Spleen (tissue), 7 donors: ENCODE measurements around the gene GXYLT2.

ENCODE experiments used
- POLR2A ChIP-seq, 3 donors: fragments of 450-650 bp; IDR thresholded peaks; one replicate each; pipeline ENCODE4 v1.5.1; 2017; ENCODE audit warnings: antibody characterized with exemption in 3 of 3, mild to moderate bottlenecking in 1 of 3
- TF ChIP-seq, protein P1 (sequence below), 11 experiments: fragments of 200-600 bp in 7 of 11; fragments of 450-650 bp in 4 of 11; sonication (generic) in 4 of 11; IDR thresholded peaks in 8 of 11; conservative IDR thresholded peaks in 3 of 11; 1 replicate in 7 of 11; 2 replicates in 4 of 11; pipeline versions ENCODE4 v1.4.0 to v1.8.0; 2016 to 2021; ENCODE audit warnings: antibody characterized with exemption in 11 of 11, inconsistent platforms in 4 of 11, mild to moderate bottlenecking in 1 of 11
- donor health status: DM: no; HTN: no; CAD: no; lungs with moderate emphysema.
- donor health status: DM: no; HTN: no; CAD: no.
- donor health status: DM: no; HTN: no; CAD: no.

DNA sequence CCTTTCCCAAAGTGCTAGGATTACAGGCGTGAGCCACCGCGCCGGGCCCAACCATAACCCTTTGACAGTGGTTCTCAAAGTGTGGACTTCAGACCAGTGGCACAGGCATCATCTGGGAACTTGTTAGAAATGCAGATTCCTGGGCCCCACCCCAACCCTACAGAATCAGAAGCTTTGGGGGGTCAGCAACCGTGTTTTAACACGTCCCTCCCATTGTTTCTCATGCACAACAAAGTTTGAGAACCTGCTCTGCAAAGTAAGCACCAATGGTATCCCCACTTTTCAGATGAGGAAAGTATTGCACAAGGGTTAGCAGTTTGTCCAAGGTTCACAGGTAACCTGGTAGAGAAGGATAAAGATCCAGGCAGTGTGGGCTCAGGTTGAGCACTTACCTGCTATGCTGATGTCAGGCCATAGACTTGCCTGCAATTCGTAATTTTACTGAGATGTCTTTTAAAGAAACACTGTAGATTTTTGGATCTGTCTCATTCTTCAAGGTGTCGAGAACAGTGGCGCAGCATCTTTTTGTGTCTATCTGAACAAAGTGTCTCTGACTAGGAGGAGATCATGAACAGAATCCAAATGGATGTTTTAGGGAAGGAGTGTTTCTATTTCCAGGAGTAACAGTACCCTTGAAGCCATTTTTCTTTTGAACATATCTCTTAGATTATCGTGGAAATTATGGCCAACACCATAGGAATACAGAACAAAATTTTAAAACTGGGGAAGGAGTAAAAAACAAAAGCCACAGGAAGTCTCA is 2.5 kb downstream of the GXYLT2 start:
- TF ChIP-seq, protein P1, sequence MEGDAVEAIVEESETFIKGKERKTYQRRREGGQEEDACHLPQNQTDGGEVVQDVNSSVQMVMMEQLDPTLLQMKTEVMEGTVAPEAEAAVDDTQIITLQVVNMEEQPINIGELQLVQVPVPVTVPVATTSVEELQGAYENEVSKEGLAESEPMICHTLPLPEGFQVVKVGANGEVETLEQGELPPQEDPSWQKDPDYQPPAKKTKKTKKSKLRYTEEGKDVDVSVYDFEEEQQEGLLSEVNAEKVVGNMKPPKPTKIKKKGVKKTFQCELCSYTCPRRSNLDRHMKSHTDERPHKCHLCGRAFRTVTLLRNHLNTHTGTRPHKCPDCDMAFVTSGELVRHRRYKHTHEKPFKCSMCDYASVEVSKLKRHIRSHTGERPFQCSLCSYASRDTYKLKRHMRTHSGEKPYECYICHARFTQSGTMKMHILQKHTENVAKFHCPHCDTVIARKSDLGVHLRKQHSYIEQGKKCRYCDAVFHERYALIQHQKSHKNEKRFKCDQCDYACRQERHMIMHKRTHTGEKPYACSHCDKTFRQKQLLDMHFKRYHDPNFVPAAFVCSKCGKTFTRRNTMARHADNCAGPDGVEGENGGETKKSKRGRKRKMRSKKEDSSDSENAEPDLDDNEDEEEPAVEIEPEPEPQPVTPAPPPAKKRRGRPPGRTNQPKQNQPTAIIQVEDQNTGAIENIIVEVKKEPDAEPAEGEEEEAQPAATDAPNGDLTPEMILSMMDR (IDR thresholded peaks at IDR 0.05 in 8 of 11, conservative IDR thresholded peaks at IDR 0.05 in 3 of 11), result no peak
- TF ChIP-seq POLR2A (IDR thresholded peaks at IDR 0.05), result no peak
